IPS-NIHi7 (cell line): ENCODE results near the gene SIK2.

Experiments used
- DNase-seq: peaks from one replicate; pipeline ENCODE4 v3.0.0; 2012; ENCODE audit warnings: mixed read lengths; ENCODE audit errors: extremely low spot score

The SIK2 gene

DNA sequence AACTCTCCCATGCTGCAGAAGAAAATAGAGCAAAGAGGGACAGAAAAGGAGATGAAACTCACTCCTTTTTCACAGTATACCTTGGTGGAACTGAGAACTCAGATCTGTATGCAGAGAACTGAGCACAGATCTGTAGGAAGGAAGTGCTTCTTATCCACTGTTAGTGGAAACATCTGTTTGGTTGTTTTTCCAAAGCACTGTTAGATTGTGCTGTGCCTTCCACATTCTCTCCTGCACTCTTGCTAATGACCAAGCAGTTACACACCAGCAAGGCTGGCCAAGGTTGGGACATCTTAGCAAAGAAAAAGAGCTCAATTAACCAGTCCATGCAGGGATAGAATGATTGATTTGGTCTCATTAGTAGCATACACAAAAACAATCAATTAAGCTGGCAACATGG, 20.1 kb upstream of the SIK2 start:
- no peak for DNase-seq

GRCh38 chr11:111582881-111583280, 19.4 kb upstream of the SIK2 start:
- no peak for DNase-seq

GRCh38 chr11:111585371-111585770, 16.9 kb upstream of the SIK2 start:
- DNase-seq = no peak

- peak; percentile 35 for DNase-seq
Observed at GRCh38 chr11:111586388-111586831, 15.8 kb upstream of the SIK2 start.

- no peak for DNase-seq
Observed at GRCh38 chr11:111589114-111589513, 13.1 kb upstream of the SIK2 start.

DNA sequence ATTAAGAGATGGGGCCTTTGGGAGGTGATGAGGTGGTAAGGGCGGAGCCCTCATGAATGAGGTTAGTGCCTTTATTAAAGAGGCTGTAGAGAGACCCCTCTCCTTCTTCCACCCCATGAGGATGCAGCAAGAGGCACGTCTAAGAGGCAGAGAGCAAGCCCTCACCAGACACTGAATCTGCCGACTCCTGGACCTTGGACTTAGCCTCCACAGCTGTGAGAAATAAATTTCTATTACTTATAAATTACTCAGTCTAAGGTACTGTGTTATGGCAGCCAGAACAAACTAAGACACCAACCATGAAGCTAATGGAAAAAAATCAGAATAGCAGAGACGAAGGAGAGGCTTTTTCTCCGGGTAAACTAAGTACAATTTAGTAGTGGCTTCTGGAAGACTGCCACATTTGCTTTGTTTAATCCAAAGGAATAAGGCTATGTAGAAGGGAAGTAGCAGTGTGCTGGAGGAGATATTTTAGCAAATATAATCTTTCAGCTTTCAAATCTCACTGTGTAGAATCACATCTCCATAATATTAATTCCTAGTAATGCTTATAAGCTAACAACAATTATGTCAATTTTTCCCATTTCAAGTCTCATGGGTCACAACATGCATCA, 12.3 kb upstream of the SIK2 start:
- DNase-seq = no peak

DNA sequence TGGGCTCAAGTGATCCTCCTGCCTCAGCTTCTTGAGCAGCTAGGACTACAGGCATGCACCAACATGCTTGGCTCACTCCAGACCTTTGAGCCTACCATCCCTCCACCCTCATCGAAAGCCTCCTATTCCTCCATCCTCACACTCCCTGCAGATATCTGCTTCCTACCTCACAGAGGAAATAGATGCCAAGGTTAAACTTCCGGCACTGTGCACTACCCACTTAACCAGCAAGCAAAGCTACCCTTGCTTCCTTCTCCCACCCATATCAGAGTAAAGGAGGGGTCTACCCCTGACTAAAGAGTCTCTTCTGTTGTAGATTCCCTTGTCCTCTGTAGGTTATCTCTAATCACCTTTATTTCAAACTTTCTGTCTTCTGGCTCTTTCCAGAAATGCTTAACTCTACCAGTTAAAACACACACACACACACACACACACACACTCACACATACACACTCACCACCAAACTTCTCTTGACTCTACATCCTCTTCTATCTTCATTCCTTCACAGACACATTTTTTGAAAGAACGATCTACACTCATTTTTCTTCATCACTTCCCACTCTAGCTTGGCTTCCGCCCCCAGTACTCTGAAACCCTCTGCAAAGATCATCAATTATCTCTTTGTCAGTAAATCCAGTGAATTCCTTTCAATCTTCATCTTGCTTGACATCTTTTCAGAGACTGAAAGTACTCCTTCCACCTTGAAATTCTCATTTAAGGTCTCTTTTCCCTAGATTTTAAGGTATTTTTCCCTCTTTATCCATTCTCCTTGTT, 10.9 kb upstream of the SIK2 start:
- no peak for DNase-seq

GRCh38 chr11:111592491-111592890, 9.8 kb upstream of the SIK2 start:
- no peak for DNase-seq

DNA sequence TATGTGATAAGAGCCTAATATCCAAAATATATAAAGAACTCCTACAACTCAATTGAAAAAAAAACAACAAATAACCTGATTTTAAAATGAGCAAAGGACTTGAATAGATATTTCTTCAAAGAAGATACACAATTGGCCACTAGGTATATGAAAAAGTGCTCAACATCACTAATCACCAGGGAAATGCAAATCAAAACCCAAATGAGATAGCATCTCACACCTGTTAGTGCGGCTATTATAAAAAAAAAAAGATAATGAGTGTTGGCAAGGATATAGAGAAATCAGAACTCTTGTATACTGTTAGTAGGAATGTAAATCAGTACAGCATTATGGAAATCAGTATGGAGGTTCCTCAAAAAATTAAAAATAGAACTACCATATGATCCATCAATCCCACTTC, 5.9 kb upstream of the SIK2 start:
- DNase-seq = no peak

DNA sequence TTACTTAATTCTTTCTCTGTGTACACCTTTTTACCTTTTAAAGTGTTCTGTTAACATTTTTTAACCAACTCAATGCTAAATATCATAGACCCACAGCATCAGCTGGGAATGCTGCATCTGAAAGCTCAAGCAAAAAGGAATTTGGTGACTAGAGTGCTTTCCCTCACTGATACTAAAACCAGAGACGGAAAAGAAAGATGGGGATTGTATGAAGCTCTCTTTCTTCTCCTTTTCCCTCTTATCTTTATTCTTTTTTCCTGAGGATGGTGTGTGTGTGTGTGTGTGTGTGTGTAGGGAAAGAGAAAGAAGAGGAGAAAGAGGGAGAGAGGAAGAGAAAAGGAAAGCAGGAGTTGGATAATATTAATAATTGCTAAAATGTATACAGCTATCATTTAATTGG, 4.1 kb upstream of the SIK2 start:
- no peak for DNase-seq

DNA sequence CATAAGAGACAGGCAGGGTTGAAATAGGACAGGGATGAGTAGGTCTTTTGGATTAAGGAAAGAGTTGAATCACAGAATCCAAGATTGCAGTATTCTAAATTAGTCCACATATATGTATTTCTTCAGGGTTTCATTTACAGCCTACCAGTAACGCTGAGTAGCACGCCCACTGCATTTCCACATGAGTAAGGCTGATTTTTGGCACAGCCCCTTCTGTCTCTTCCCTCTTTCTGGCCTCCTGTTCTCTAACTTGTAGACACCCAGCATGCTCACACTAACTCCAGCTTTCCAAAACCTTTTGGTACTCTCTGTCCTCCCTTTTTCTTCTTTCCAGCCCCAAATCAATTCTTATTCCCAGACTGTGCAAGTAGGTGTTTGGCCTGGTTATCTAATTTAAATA, 3.7 kb upstream of the SIK2 start:
- DNase-seq = no peak

- no peak for DNase-seq
Observed at GRCh38 chr11:111601636-111601978, 642 bp upstream of the SIK2 start.

GRCh38 chr11:111602865-111603610, 789 bp downstream of the SIK2 start:
- peak; percentile 33 for DNase-seq

DNA sequence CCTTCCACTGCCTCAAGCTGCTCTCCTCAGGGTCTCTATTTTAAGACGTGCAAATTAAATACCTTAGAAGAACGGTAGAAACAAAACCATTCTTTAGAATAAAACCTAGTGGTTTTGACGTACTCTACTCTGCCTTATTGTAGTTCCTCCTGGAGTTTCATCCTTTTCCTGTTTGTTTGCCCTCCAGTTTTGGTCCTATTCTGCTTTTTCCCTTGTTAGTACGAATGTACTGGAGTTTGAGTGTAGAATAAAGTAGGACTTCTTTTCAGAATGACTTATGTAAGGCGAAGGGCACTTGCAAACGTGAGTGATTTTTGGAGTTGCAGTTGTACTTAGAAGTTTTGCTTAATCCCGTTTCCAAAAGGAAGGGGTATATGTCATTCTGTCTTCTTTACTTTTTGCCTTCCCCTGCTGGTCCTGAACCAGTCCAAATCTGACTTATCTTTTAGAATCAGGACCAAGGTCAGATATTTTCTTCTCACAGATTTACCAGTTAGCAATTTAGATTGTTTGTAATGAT, 1.4 kb downstream of the SIK2 start:
- no peak for DNase-seq

DNA sequence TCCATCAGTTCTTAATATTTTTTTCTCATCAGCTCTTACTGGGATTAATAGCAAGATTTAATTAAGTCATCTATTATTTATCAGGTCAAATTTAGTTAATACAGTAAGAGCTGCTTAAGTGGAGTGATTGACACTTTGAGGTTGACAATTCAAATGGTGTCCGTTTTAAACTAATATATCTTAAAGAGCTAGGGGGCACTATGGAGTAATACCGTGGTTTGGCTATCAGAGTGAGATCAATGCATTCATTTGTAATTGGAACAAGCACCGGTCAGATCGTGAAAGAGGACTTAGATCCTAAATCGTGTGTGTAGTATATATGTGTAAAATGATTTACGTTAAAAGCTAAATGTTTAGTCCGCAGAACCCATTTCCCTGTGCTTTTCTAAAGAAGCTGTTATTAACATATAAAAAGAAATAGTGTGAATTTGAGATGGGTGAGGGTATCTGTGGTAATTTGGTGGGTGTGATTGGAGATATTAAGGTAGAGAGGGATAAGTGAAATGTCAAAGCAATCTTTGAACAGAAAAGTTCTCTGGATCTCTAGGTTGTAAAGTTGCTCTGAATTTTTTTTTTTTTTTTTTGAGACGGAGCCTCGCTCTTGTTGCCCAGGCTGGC, 2.3 kb downstream of the SIK2 start:
- peak; percentile 42 for DNase-seq

- no peak for DNase-seq
Observed at GRCh38 chr11:111605681-111606080, 3.4 kb downstream of the SIK2 start.

- no peak for DNase-seq
Observed at GRCh38 chr11:111606986-111607385, 4.7 kb downstream of the SIK2 start.

DNA sequence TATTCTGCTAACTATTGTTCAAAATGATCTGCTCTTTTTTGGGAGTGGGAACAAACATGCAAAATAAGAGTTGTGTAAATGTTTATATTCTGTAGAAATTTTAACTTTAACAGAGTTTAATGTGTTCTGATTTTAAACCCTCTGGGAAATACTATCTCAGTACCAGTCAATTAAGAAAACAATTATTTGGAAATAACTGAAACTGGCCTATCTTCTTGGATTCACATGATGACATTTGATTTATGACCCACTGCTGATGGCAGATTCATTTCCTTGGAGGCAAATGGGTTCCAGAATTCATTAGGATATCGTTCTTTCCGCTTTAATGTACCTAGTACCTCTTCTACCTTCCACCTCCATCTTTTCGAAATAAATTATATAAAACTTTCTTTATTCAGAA, 5.5 kb downstream of the SIK2 start:
- DNase-seq = no peak

DNA sequence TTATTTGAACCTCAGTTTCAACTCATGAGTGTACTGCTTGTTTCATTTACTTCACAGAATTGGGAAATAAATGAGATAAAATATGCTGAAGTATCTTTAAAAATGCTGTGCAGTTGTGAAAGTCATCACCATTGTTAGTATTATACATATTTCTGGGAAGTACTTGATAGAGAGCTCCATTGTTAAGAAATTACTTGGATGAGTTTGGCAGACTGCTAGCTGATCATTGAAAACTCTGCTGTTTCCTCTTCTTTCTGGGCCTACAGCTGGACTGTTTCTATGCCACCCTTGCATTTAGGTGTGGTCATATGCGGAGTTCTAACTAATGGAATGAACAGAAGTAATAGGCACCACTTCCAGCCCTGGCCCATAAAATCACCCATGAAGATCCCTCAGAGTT, 10.0 kb downstream of the SIK2 start:
- DNase-seq = no peak

- DNase-seq = no peak
Observed at GRCh38 chr11:111617286-111617685, 15.0 kb downstream of the SIK2 start.

GRCh38 chr11:111620518-111620917, 18.3 kb downstream of the SIK2 start:
- no peak for DNase-seq

GRCh38 chr11:111623527-111624030, 21.3 kb downstream of the SIK2 start:
- DNase-seq = no peak
